HCT116 (cell line): Measurements from ENCODE around the gene UTS2B. TPM values are rescaled to one million over a fixed set of nuclear protein-coding genes. Genes with fewer than 3 reads are reported as not detected.
A peak's percentile ranks its signal among the peaks of the same experiment; 100 is the strongest.

Experiments
- ATAC-seq: fragments of 200-7000 bp; cut with Tn5 transposase; 2 replicates; pipeline ENCODE4 v1.9.1; 2020; ENCODE audit warnings: mild to moderate bottlenecking, moderate library complexity
- BruUV-seq: library from RNA; stranded (reverse); fragments of 400-500 nt; replicated peaks from 2 replicates; lab custom pipeline; 2021; lab: Mats Ljungman, UMichigan
- CTCF ChIA-PET: fragments of 300-600 bp; sonication (Branson Sonifier 250); formaldehyde crosslinking; loops from one replicate; lab custom pipeline; 2021; ENCODE audit warnings: antibody characterized with exemption; lab: Charles Lee
- POLR2A ChIA-PET: fragments of 300-600, 350-600 bp; sonication (Branson Sonifier 250); formaldehyde crosslinking; loops from one replicate; lab custom pipeline; 2021; ENCODE audit warnings: antibody characterized with exemption; lab: Charles Lee
- RAD21 ChIA-PET, 2 experiments: fragments of 300-600 bp; sonication (Branson Sonifier 250); formaldehyde crosslinking; loops; one replicate each; lab custom pipeline; 2023; ENCODE audit warnings: low total read pairs in 2 of 2; ENCODE audit not compliant: uncharacterized antibody in 2 of 2, unreplicated experiment in 2 of 2, low non-redundant PET in 1 of 2; lab: Charles Lee
- DNase-seq: peaks from one replicate; pipeline ENCODE4 v3.0.0-alpha.2; 2010; ENCODE audit warnings: low read depth, low spot score
- H2AFZ ChIP-seq: fragments of 200-600 bp; shearing (Covaris generic), sonication (generic); 2 replicates; pipeline ENCODE4 v1.6.1; 2017; ENCODE audit warnings: low read depth, mixed run types, mixed read lengths, antibody characterized with exemption, low read length; ENCODE audit not compliant: poor library complexity, severe bottlenecking
- H3K27ac ChIP-seq: 2 replicates; pipeline ENCODE4 v1.5.1; 2012; ENCODE audit warnings: low read depth, low read length
- H3K27me3 ChIP-seq: fragments of 200-600 bp; sonication (generic); 2 replicates; pipeline ENCODE4 v1.6.1; 2016; ENCODE audit warnings: mixed run types, low read length, mixed read lengths; ENCODE audit not compliant: insufficient read depth
- H3K36me3 ChIP-seq, 2 experiments: fragments of 200-500 bp in 1 of 2; fragments of 200-600 bp in 1 of 2; sonication (Bioruptor generic) in 1 of 2; sonication (generic) in 1 of 2; 2 replicates each; pipeline versions ENCODE4 v1.5.1 to v1.6.1; 2014 to 2016; ENCODE audit warnings: low read length in 2 of 2, inconsistent platforms in 1 of 2, mixed read lengths in 1 of 2, mixed run types in 1 of 2; ENCODE audit not compliant: insufficient read depth in 2 of 2, control insufficient read depth in 1 of 2
- H3K4me1 ChIP-seq, 2 experiments: fragments of 200-600 bp in 1 of 2; sonication (generic) in 1 of 2; 2 replicates each; pipeline versions ENCODE4 v1.5.1 to v1.6.1; 2012 to 2017; ENCODE audit warnings: low read length in 2 of 2, inconsistent platforms in 1 of 2, mild to moderate bottlenecking in 1 of 2, mixed read lengths in 1 of 2, mixed run types in 1 of 2, moderate library complexity in 1 of 2; ENCODE audit not compliant: insufficient read depth in 2 of 2, control insufficient read depth in 1 of 2
- H3K4me2 ChIP-seq: fragments of 200-600 bp; sonication (generic); 2 replicates; pipeline ENCODE4 v1.6.1; 2017; ENCODE audit warnings: mixed run types, low read length, mixed read lengths
- H3K4me3 ChIP-seq, 2 experiments: fragments of 200-600 bp in 1 of 2; sonication (generic) in 1 of 2; replicated peaks in 1 of 2; 2 replicates each; pipeline ENCODE4 v1.5.1; 2011 to 2016; ENCODE audit warnings: low read length in 2 of 2, control low read depth in 1 of 2, low read depth in 1 of 2, mild to moderate bottlenecking in 1 of 2, mixed read lengths in 1 of 2, mixed run types in 1 of 2
- H3K79me2 ChIP-seq: fragments of 200-600 bp; sonication (generic); 2 replicates; pipeline ENCODE4 v1.6.1; 2017; ENCODE audit warnings: mild to moderate bottlenecking, mixed run types, low read length, moderate library complexity, mixed read lengths; ENCODE audit not compliant: insufficient read depth
- H3K9ac ChIP-seq: fragments of 200-600 bp; sonication (generic); 2 replicates; pipeline ENCODE4 v1.6.1; 2016; ENCODE audit warnings: low read length, mixed read lengths
- H3K9me2 ChIP-seq: fragments of 200-600 bp; sonication (generic), shearing (Covaris generic); 2 replicates; pipeline ENCODE4 v1.6.1; 2017; ENCODE audit warnings: mixed run types, mild to moderate bottlenecking, moderate library complexity; ENCODE audit not compliant: insufficient read depth
- H3K9me3 ChIP-seq, 2 experiments: fragments of 200-500 bp in 1 of 2; fragments of 200-600 bp in 1 of 2; sonication (Bioruptor generic) in 1 of 2; sonication (generic) in 1 of 2; 2 replicates each; pipeline ENCODE4 v1.6.1; 2014 to 2017; ENCODE audit warnings: low read length in 2 of 2, mixed read lengths in 2 of 2, inconsistent platforms in 1 of 2, low read depth in 1 of 2, mild to moderate bottlenecking in 1 of 2, mixed run types in 1 of 2, moderate library complexity in 1 of 2; ENCODE audit not compliant: control insufficient read depth in 1 of 2, insufficient read depth in 1 of 2
- H4K20me1 ChIP-seq: fragments of 200-600 bp; sonication (generic), shearing (Covaris generic); 2 replicates; pipeline ENCODE4 v1.6.1; 2017; ENCODE audit warnings: mixed run types, mild to moderate bottlenecking, moderate library complexity; ENCODE audit not compliant: insufficient read depth
- CBX3 ChIP-seq: IDR thresholded peaks from 2 replicates; pipeline ENCODE4 v1.6.1; 2012; ENCODE audit warnings: low read depth
- EGR1 ChIP-seq: IDR thresholded peaks from 2 replicates; pipeline ENCODE4 v1.6.1; 2012; ENCODE audit warnings: low read depth
- ELF1 ChIP-seq: IDR thresholded peaks from 2 replicates; pipeline ENCODE4 v1.6.1; 2012; ENCODE audit warnings: low read depth, borderline replicate concordance
- EZH2 ChIP-seq: fragments of 200-600 bp; sonication (generic); IDR thresholded peaks from 2 replicates; pipeline ENCODE4 v1.6.1; 2017; ENCODE audit warnings: antibody characterized with exemption, mixed run types
- EZH2phosphoT487 ChIP-seq: fragments of 200-600 bp; IDR thresholded peaks from 2 replicates; pipeline ENCODE4 v1.6.1; 2018; ENCODE audit warnings: antibody characterized with exemption, borderline replicate concordance
- SIN3A ChIP-seq: IDR thresholded peaks from 2 replicates; pipeline ENCODE4 v1.6.1; 2012; ENCODE audit warnings: low read depth
- SP1 ChIP-seq: IDR thresholded peaks from 2 replicates; pipeline ENCODE4 v1.6.1; 2012; ENCODE audit warnings: low read depth
- SRF ChIP-seq: IDR thresholded peaks from 2 replicates; pipeline ENCODE4 v1.6.1; 2012; ENCODE audit warnings: low read depth
- TCF7L2 ChIP-seq: IDR thresholded peaks from 2 replicates; pipeline ENCODE4 v1.7.0; 2011; ENCODE audit warnings: borderline replicate concordance, inconsistent platforms; ENCODE audit not compliant: insufficient read depth, insufficient read length; ENCODE audit errors: extremely low read depth
- YY1 ChIP-seq: IDR thresholded peaks from 2 replicates; pipeline ENCODE4 v1.6.1; 2011; ENCODE audit warnings: low read length, low read depth, moderate library complexity, mild to moderate bottlenecking; ENCODE audit not compliant: insufficient replicate concordance; ENCODE audit errors: extremely low read depth
- ZNF274 ChIP-seq: fragments of 200-500 bp; sonication (Bioruptor generic); IDR thresholded peaks from 2 replicates; pipeline ENCODE4 v1.6.1; 2014; ENCODE audit warnings: mild to moderate bottlenecking, low read depth, low read length, inconsistent platforms
- intact Hi-C: fragments of 100-400 bp; cut with micrococcal nuclease; formaldehyde crosslinking; loops from 2 replicates; pipeline ENCODE4 v1.10.0; 2022
- total RNA-seq: library from RNA; stranded (reverse); gene quantifications from one replicate; pipeline ENCODE4 v1.2.1, GENCODE V29; 2021; ENCODE audit not compliant: unreplicated experiment
- TF ChIP-seq, protein P1 (sequence below): IDR thresholded peaks from 2 replicates; pipeline ENCODE4 v1.6.1; 2011; ENCODE audit warnings: mild to moderate bottlenecking, low read length, moderate library complexity; ENCODE audit not compliant: insufficient replicate concordance; ENCODE audit errors: extremely low read depth
- TF ChIP-seq, protein P2 (sequence below): IDR thresholded peaks from 2 replicates; pipeline ENCODE4 v1.6.1; 2012
- TF ChIP-seq, protein P3 (sequence below): IDR thresholded peaks from 2 replicates; pipeline ENCODE4 v1.6.1; 2012; ENCODE audit warnings: low read depth

UTS2B gene
- total RNA-seq, 1 experiment from 2014 or later: 0.59 TPM

DNA sequence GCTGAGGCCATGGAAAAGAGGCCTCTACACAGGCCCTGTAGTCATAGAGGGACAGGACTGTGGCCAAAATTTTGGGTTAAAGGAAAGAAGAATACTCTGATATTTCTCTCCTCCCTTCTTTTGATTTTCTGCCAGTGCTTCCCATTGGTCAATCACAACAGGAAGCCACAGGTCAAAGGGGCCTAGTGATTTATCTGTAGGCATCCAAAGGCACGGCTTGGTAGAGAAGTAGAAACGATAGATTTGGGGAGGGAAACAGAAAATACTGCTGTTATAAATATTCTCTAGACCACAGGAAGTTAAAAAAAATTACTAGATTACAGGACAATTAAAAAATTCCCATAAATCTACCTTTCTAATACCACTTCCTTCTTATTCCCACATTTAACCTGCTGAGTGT, 2.8 kb downstream of the UTS2B start:
- POLR2A ChIA-PET: interaction anchor here (0.8 kb wide), 1 partner anchor 10 kb away, joined by 3 read pairs; no protein-coding TSS in a partner anchor

DNA sequence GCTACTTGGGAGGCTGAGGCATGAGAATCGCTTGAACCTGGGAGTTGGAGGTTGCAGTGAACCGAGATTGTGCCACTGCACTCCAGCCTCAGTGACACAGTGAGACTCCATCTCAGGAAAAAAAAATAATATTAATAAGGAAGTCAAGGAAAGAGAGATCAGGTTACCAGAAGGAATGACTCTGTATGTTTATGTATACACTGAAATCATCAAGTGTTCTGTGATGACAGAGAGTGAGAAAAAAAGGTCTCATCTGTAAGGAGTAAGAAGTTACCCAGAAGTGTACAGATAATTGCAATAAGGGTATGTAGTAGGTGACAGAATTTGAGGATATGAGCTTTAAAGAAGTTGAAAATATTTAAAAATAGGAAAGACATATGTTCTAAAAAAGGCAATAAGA, 5.4 kb downstream of the UTS2B start:
- intact Hi-C loops: no loop called here
- H3K4me3 ChIP-seq: no peak overlapping the region
- H2AFZ ChIP-seq: no peak overlapping the region
- no peaks in the 10 kb centered on the region for H3K27me3 ChIP-seq
- ATAC-seq: no peak
- POLR2A ChIA-PET: no interaction called here
- no peak overlapping the region for H3K9ac ChIP-seq
- H3K9me3 ChIP-seq: no peaks in the 10 kb centered on the region
- no peaks in the 10 kb centered on the region for H4K20me1 ChIP-seq
- peaks cover 6% of the 10 kb centered on the region for H3K79me2 ChIP-seq
- no peak for DNase-seq
- CTCF ChIA-PET: no interaction called here
- H3K36me3 ChIP-seq: no peaks in the 10 kb centered on the region
- no peak overlapping the region for H3K4me2 ChIP-seq
- no TSS peak for BruUV-seq
- RAD21 ChIA-PET: no interaction called here
- no peaks in the 10 kb centered on the region for H3K9me2 ChIP-seq
- H3K4me1 ChIP-seq: peaks cover 10 to 20% of the 10 kb centered on the region in 2 experiments; a peak in 3 of 4 replicates
- H3K27ac ChIP-seq: no peak overlapping the region
- no peak for TF ChIP-seq SP1
- TF ChIP-seq EGR1: no peak
- TF ChIP-seq, protein P1, sequence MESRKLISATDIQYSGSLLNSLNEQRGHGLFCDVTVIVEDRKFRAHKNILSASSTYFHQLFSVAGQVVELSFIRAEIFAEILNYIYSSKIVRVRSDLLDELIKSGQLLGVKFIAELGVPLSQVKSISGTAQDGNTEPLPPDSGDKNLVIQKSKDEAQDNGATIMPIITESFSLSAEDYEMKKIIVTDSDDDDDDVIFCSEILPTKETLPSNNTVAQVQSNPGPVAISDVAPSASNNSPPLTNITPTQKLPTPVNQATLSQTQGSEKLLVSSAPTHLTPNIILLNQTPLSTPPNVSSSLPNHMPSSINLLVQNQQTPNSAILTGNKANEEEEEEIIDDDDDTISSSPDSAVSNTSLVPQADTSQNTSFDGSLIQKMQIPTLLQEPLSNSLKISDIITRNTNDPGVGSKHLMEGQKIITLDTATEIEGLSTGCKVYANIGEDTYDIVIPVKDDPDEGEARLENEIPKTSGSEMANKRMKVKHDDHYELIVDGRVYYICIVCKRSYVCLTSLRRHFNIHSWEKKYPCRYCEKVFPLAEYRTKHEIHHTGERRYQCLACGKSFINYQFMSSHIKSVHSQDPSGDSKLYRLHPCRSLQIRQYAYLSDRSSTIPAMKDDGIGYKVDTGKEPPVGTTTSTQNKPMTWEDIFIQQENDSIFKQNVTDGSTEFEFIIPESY: no peak
- TF ChIP-seq, protein P2, sequence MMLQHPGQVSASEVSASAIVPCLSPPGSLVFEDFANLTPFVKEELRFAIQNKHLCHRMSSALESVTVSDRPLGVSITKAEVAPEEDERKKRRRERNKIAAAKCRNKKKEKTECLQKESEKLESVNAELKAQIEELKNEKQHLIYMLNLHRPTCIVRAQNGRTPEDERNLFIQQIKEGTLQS: no peak
- TF ChIP-seq ZNF274: no peak
- TF ChIP-seq, protein P3, sequence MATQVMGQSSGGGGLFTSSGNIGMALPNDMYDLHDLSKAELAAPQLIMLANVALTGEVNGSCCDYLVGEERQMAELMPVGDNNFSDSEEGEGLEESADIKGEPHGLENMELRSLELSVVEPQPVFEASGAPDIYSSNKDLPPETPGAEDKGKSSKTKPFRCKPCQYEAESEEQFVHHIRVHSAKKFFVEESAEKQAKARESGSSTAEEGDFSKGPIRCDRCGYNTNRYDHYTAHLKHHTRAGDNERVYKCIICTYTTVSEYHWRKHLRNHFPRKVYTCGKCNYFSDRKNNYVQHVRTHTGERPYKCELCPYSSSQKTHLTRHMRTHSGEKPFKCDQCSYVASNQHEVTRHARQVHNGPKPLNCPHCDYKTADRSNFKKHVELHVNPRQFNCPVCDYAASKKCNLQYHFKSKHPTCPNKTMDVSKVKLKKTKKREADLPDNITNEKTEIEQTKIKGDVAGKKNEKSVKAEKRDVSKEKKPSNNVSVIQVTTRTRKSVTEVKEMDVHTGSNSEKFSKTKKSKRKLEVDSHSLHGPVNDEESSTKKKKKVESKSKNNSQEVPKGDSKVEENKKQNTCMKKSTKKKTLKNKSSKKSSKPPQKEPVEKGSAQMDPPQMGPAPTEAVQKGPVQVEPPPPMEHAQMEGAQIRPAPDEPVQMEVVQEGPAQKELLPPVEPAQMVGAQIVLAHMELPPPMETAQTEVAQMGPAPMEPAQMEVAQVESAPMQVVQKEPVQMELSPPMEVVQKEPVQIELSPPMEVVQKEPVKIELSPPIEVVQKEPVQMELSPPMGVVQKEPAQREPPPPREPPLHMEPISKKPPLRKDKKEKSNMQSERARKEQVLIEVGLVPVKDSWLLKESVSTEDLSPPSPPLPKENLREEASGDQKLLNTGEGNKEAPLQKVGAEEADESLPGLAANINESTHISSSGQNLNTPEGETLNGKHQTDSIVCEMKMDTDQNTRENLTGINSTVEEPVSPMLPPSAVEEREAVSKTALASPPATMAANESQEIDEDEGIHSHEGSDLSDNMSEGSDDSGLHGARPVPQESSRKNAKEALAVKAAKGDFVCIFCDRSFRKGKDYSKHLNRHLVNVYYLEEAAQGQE: no peak
- TF ChIP-seq EZH2: no peak
- no peak for TF ChIP-seq EZH2phosphoT487
- no peak for TF ChIP-seq YY1
- TF ChIP-seq CBX3: no peak
- no peak for TF ChIP-seq SRF
- no peak for TF ChIP-seq SIN3A

More for the DNA sequence above, 2.8 kb downstream of the UTS2B start:
- intact Hi-C loops: no loop called here
- Histone ChIP-seq H3K4me3 (no peak overlapping the region), H3K27me3 (no peaks in the 10 kb centered on the region), H3K9me2 (no peaks in the 10 kb centered on the region), H2AFZ (peak overlapping the region; percentile 47), H3K79me2 (peaks cover 32% of the 10 kb centered on the region), H3K4me1 (peaks cover 26 to 42% of the 10 kb centered on the region in 2 experiments), H4K20me1 (no peaks in the 10 kb centered on the region), H3K36me3 (no peaks in the 10 kb centered on the region), H3K9me3 (no peaks in the 10 kb centered on the region), H3K9ac (no peak overlapping the region), H3K27ac (no peak overlapping the region), H3K4me2 (no peak overlapping the region)
- TF ChIP-seq YY1 (no peak), TCF7L2 (no peak), ELF1 (no peak), EZH2phosphoT487 (no peak), ZNF274 (no peak)
- TF ChIP-seq, protein P2: no peak
- ATAC-seq: no peak
- RAD21 ChIA-PET: no interaction called here
- no peak for DNase-seq
- no TSS peak for BruUV-seq
- CTCF ChIA-PET: no interaction called here
